Measurements from ENCODE around the gene ZDHHC6. TPM values are rescaled to one million over a fixed set of nuclear protein-coding genes. Genes with fewer than 3 reads are reported as not detected.

ZDHHC6 gene
- 10 to 100 TPM; 29.1 to 36.1 (median 30.2) TPM for total RNA-seq
- 50.7 TPM for total RNA-seq (2013)

- Mint-ChIP-seq H3K36me3 (peaks cover 4% of the 10 kb centered on the region), H3K27ac (peak within 1 kb of the TSS; percentile 83 to 86), H3K4me1 (peaks cover 35 to 49% of the 10 kb centered on the region in 2 donors), H3K27me3 (ENCODE audit: low read depth in 2 of 2) (no peaks in the 10 kb centered on the region), H3K9me3 (no peaks in the 10 kb centered on the region), H3K4me3 (peak within 1 kb of the TSS; percentile 88)
- peak; percentile 1 for TF ChIP-seq CTCF (IDR thresholded peaks at IDR 0.05)
- H3K27ac ChIP-seq (ENCODE audit: low read length), result peak within 1 kb of the TSS; percentile 79
- no peaks in the 10 kb centered on the region for H3K27me3 ChIP-seq (ENCODE audit: control insufficient read depth, insufficient read depth, low read length)
- H3K4me1 ChIP-seq (ENCODE audit: control insufficient read depth, insufficient read depth, low read length), result peaks cover 14% of the 10 kb centered on the region
- WGBS (ENCODE audit: insufficient coverage), result under 1% methylated on average over 59 of the region's 59 CpGs
- ATAC-seq (peak; percentile 89 to 96 (median 94)), DNase-seq (peak; percentile 84 to 93)
- H3K9me3 ChIP-seq (ENCODE audit: control insufficient read depth, insufficient read depth, low read length), result no peaks in the 10 kb centered on the region
- peaks cover 23% of the 10 kb centered on the region for H3K36me3 ChIP-seq (ENCODE audit: control insufficient read depth, insufficient read depth, low read length)
- intact Hi-C loops (cut with micrococcal nuclease), result loop anchor here (5.0 kb wide), 1 partner anchor 70 kb away; no protein-coding TSS in a partner anchor
- peak within 1 kb of the TSS; percentile 92 for H3K4me3 ChIP-seq (ENCODE audit: low read length)
Observed at GRCh38 chr10:112446855-112447619, at the start of gene ZDHHC6, which contains the start of gene VTI1A. ZDHHC6 (minus strand) TSS chr10:112446914; CDS start chr10:112445436, 1,478 bp downstream. VTI1A (plus strand) TSS chr10:112447215; CDS start chr10:112447374, 159 bp downstream.

DNA sequence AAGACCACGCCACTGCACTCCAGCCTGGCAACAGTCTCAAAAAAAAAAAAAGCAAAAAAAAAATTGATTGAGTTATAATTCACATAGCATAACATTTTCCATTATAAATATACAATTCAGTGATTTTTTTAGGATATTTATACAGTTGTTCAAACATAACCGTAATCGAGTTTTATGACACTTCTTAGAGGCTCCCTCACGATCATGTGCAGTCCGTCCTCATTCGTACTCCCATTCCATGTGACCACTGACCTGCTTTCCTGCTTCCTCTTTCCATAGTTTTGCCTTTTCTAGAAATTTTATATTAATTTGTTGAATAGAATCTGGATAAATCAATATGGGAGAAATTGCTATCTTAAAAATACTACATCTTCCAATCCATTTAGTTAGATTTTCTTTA, 46.0 kb upstream of the ZDHHC6 start:
- Histone ChIP-seq H3K4me1 (ENCODE audit: control insufficient read depth, insufficient read depth, low read length) (no peaks in the 10 kb centered on the region), H3K9me3 (ENCODE audit: control insufficient read depth, insufficient read depth, low read length) (no peaks in the 10 kb centered on the region), H3K27ac (ENCODE audit: low read length) (no peak overlapping the region), H3K27me3 (ENCODE audit: control insufficient read depth, insufficient read depth, low read length) (no peaks in the 10 kb centered on the region), H3K36me3 (ENCODE audit: control insufficient read depth, insufficient read depth, low read length) (no peaks in the 10 kb centered on the region), H3K4me3 (ENCODE audit: low read length) (no peak overlapping the region)
- TF ChIP-seq CTCF (IDR thresholded peaks at IDR 0.05), result no peak
- 100% methylated on average over 4 of the region's 6 CpGs for WGBS (ENCODE audit: insufficient coverage)
- H3K9me3 Mint-ChIP-seq, result no peaks in the 10 kb centered on the region
- H3K27me3 Mint-ChIP-seq (ENCODE audit: low read depth in 2 of 2), result no peaks in the 10 kb centered on the region
- DNase-seq (no peak), ATAC-seq (no peak)
- no peak overlapping the region for H3K27ac Mint-ChIP-seq
- intact Hi-C loops (cut with micrococcal nuclease), result no loop called here
- H3K36me3 Mint-ChIP-seq, result no peaks in the 10 kb centered on the region
- H3K4me1 Mint-ChIP-seq, result peaks cover 12 to 20% of the 10 kb centered on the region in 2 donors
- H3K4me3 Mint-ChIP-seq, result no peak overlapping the region

DNA sequence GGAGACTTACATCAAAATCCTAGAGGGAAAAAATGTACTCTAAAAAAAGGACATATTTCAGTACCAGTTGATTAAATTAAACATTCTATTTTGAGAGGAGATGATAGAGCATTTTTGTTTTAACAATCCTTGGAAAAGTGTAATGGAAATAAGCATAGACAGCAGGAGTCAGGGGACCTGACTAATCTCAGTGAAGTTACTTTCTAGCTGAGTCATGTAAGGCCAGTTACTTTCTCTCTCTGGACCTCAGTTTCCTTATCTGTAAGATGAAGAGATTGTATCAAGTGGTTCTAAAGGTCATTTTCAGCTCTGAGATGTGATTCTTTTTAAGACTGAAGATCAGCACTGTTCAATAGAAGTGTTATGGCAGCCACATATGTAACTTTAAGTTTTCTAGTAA, 44.4 kb upstream of the ZDHHC6 start:
- H3K36me3 Mint-ChIP-seq, result no peaks in the 10 kb centered on the region
- ATAC-seq (no peak), DNase-seq (no peak)
- peaks cover 12 to 15% of the 10 kb centered on the region in 2 donors for H3K4me1 Mint-ChIP-seq
- Histone ChIP-seq H3K4me3 (ENCODE audit: low read length) (no peak overlapping the region), H3K27ac (ENCODE audit: low read length) (no peak overlapping the region), H3K36me3 (ENCODE audit: control insufficient read depth, insufficient read depth, low read length) (no peaks in the 10 kb centered on the region), H3K27me3 (ENCODE audit: control insufficient read depth, insufficient read depth, low read length) (no peaks in the 10 kb centered on the region), H3K4me1 (ENCODE audit: control insufficient read depth, insufficient read depth, low read length) (no peaks in the 10 kb centered on the region), H3K9me3 (ENCODE audit: control insufficient read depth, insufficient read depth, low read length) (no peaks in the 10 kb centered on the region)
- no peak for TF ChIP-seq CTCF (IDR thresholded peaks at IDR 0.05)
- H3K27ac Mint-ChIP-seq, result no peak overlapping the region
- no peaks in the 10 kb centered on the region for H3K9me3 Mint-ChIP-seq
- intact Hi-C loops (cut with micrococcal nuclease), result no loop called here
- H3K4me3 Mint-ChIP-seq, result no peak overlapping the region
- H3K27me3 Mint-ChIP-seq (ENCODE audit: low read depth in 2 of 2), result no peaks in the 10 kb centered on the region

Data from natural killer cell (primary cell).